HEK293 (cell line): Measurements from ENCODE around the gene TBC1D20.
A peak's percentile ranks its signal among the peaks of the same experiment; 100 is the strongest.

ENCODE experiments used
- CTCF ChIA-PET: fragments of 350-600 bp; formaldehyde crosslinking; extraction: SDS; loops from one replicate; lab custom pipeline; 2021; ENCODE audit warnings: antibody characterized with exemption; lab: Yijun Ruan, JAX
- POLR2A ChIA-PET: fragments of 300-600 bp; formaldehyde crosslinking; extraction: SDS; loops from one replicate; lab custom pipeline; 2020; ENCODE audit warnings: antibody characterized with exemption, inconsistent platforms; lab: Yijun Ruan, JAX
- H3K27ac ChIP-seq: fragments of 200-500 bp; sonication (Bioruptor generic); 2 replicates; pipeline ENCODE4 v1.5.1; 2014; ENCODE audit warnings: low read depth, low read length, control low read depth, inconsistent platforms; ENCODE audit errors: extremely low read depth
- H3K36me3 ChIP-seq, 2 experiments: fragments of 200-500 bp in 1 of 2; sonication (Bioruptor generic) in 1 of 2; 1 replicate in 1 of 2; 2 replicates in 1 of 2; pipeline ENCODE4 v1.5.1; 2014 to 2017; ENCODE audit warnings: inconsistent platforms in 2 of 2, low read length in 2 of 2; ENCODE audit not compliant: control insufficient read depth in 2 of 2, insufficient read depth in 1 of 2
- H3K4me1 ChIP-seq: fragments of 200-500 bp; sonication (Bioruptor generic); 2 replicates; pipeline ENCODE4 v1.5.1; 2014; ENCODE audit warnings: mild to moderate bottlenecking, low read length, inconsistent platforms; ENCODE audit not compliant: control insufficient read depth, insufficient read depth
- H3K4me3 ChIP-seq: 2 replicates; pipeline ENCODE4 v1.5.1; 2011; ENCODE audit warnings: low read depth, mild to moderate bottlenecking, control low read depth, low read length, moderate library complexity
- H3K9me3 ChIP-seq: fragments of 200-500 bp; sonication (Bioruptor generic); 2 replicates; pipeline ENCODE4 v1.5.1; 2014; ENCODE audit warnings: low read depth, low read length, inconsistent platforms; ENCODE audit not compliant: control insufficient read depth, insufficient read depth
- GLIS2 ChIP-seq: fragments of 450-650 bp; formaldehyde crosslinking; IDR thresholded peaks from 2 replicates; pipeline ENCODE4 v1.5.1; 2016; ENCODE audit warnings: missing biosample characterization, missing genetic modification characterization
- SCRT1 ChIP-seq: fragments of 450-650 bp; formaldehyde crosslinking; IDR thresholded peaks from 2 replicates; pipeline ENCODE4 v1.5.1; 2016; ENCODE audit warnings: missing biosample characterization, missing genetic modification characterization, borderline replicate concordance
- ZEB2 ChIP-seq: fragments of 450-650 bp; formaldehyde crosslinking; IDR thresholded peaks from 2 replicates; pipeline ENCODE4 v1.5.1; 2016; ENCODE audit warnings: missing biosample characterization, missing genetic modification characterization
- ZIC2 ChIP-seq: fragments of 450-650 bp; formaldehyde crosslinking; IDR thresholded peaks from 2 replicates; pipeline ENCODE4 v1.5.1; 2016; ENCODE audit warnings: missing biosample characterization, missing genetic modification characterization
- ZNF10 ChIP-seq: fragments of 450-650 bp; formaldehyde crosslinking; IDR thresholded peaks from 2 replicates; pipeline ENCODE4 v1.5.1; 2017; ENCODE audit warnings: missing biosample characterization, missing genetic modification characterization
- ZNF121 ChIP-seq: fragments of 450-650 bp; formaldehyde crosslinking; IDR thresholded peaks from 2 replicates; pipeline ENCODE4 v1.5.1; 2016; ENCODE audit warnings: missing biosample characterization, missing genetic modification characterization
- ZNF132 ChIP-seq: fragments of 450-650 bp; formaldehyde crosslinking; IDR thresholded peaks from 2 replicates; pipeline ENCODE4 v1.5.1; 2017; ENCODE audit warnings: missing biosample characterization, missing genetic modification characterization, borderline replicate concordance
- ZNF146 ChIP-seq: fragments of 450-650 bp; formaldehyde crosslinking; IDR thresholded peaks from 2 replicates; pipeline ENCODE4 v1.5.1; 2016; ENCODE audit warnings: missing biosample characterization, missing genetic modification characterization
- ZNF19 ChIP-seq: fragments of 450-650 bp; formaldehyde crosslinking; IDR thresholded peaks from 2 replicates; pipeline ENCODE4; 2016; ENCODE audit warnings: missing biosample characterization, missing genetic modification characterization, low read depth
- ZNF48 ChIP-seq: fragments of 450-650 bp; formaldehyde crosslinking; IDR thresholded peaks from 2 replicates; pipeline ENCODE4 v1.5.1; 2016; ENCODE audit warnings: missing biosample characterization, missing genetic modification characterization
- ZNF558 ChIP-seq: fragments of 450-650 bp; formaldehyde crosslinking; IDR thresholded peaks from 2 replicates; pipeline ENCODE4 v1.5.1; 2016; ENCODE audit warnings: missing biosample characterization, missing genetic modification characterization
- ZNF624 ChIP-seq: fragments of 450-650 bp; formaldehyde crosslinking; IDR thresholded peaks from 2 replicates; pipeline ENCODE4 v1.5.1; 2017; ENCODE audit warnings: missing biosample characterization, missing genetic modification characterization
- ZNF664 ChIP-seq: fragments of 450-650 bp; formaldehyde crosslinking; IDR thresholded peaks from 2 replicates; pipeline ENCODE4 v1.5.1; 2016; ENCODE audit warnings: missing biosample characterization, missing genetic modification characterization
- ZSCAN16 ChIP-seq: fragments of 450-650 bp; formaldehyde crosslinking; IDR thresholded peaks from 2 replicates; pipeline ENCODE4 v1.5.1; 2016; ENCODE audit warnings: missing biosample characterization, missing genetic modification characterization
- TF ChIP-seq, protein P1 (sequence below): fragments of 450-650 bp; formaldehyde crosslinking; conservative IDR thresholded peaks from 2 replicates; pipeline ENCODE4 v1.5.1; 2016; ENCODE audit warnings: low read depth, missing biosample characterization, missing genetic modification characterization
- TF ChIP-seq, protein P2 (sequence below): fragments of 450-650 bp; formaldehyde crosslinking; IDR thresholded peaks from 2 replicates; pipeline ENCODE4 v1.5.1; 2017; ENCODE audit warnings: missing biosample characterization, missing genetic modification characterization
- TF ChIP-seq, protein P3 (sequence below): fragments of 450-650 bp; formaldehyde crosslinking; IDR thresholded peaks from 2 replicates; pipeline ENCODE4 v1.5.1; 2016; ENCODE audit warnings: missing biosample characterization, missing genetic modification characterization, borderline replicate concordance

The TBC1D20 gene

DNA sequence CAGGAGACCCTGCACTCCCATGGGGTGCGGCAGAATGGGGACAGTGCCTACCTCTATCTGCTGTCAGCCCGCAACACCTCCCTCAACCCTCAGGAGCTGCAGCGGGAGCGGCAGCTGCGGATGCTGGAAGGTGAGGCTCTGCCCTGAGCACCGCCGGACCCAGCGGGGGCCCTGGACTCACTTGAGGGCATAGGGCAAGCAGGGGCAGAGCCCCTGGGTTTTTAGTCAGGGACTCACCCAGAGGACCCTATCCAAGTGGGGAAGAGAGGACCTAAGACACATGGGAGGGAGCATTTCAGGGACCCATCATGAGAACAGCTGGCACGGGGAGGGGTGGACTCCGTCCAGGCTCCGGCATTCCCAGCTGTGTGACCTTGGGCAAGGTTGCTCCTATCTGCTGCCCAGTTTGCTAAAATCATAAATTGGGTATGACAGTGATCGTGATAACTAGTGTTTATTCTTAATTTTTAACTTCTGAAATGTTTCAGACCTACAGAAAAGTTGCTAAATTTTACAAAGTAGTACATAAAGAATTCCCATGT is 44.5 kb downstream of the TBC1D20 start (continued):
- TF ChIP-seq, protein P1, sequence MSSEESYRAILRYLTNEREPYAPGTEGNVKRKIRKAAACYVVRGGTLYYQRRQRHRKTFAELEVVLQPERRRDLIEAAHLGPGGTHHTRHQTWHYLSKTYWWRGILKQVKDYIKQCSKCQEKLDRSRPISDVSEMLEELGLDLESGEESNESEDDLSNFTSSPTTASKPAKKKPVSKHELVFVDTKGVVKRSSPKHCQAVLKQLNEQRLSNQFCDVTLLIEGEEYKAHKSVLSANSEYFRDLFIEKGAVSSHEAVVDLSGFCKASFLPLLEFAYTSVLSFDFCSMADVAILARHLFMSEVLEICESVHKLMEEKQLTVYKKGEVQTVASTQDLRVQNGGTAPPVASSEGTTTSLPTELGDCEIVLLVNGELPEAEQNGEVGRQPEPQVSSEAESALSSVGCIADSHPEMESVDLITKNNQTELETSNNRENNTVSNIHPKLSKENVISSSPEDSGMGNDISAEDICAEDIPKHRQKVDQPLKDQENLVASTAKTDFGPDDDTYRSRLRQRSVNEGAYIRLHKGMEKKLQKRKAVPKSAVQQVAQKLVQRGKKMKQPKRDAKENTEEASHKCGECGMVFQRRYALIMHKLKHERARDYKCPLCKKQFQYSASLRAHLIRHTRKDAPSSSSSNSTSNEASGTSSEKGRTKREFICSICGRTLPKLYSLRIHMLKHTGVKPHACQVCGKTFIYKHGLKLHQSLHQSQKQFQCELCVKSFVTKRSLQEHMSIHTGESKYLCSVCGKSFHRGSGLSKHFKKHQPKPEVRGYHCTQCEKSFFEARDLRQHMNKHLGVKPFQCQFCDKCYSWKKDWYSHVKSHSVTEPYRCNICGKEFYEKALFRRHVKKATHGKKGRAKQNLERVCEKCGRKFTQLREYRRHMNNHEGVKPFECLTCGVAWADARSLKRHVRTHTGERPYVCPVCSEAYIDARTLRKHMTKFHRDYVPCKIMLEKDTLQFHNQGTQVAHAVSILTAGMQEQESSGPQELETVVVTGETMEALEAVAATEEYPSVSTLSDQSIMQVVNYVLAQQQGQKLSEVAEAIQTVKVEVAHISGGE (tag by site-specific recombination) = no peak
- TF ChIP-seq ZNF624 (tag by site-specific recombination) (no peak), ZNF132 (tag by site-specific recombination) (no peak), ZNF121 (tag by site-specific recombination) (no peak), GLIS2 (tag by site-specific recombination) (no peak), ZNF10 (tag by site-specific recombination) (no peak), ZNF558 (tag by site-specific recombination) (no peak), ZSCAN16 (tag by site-specific recombination) (no peak), ZNF146 (tag by site-specific recombination) (no peak)
- TF ChIP-seq, all 188 proteins: peak for 0

DNA sequence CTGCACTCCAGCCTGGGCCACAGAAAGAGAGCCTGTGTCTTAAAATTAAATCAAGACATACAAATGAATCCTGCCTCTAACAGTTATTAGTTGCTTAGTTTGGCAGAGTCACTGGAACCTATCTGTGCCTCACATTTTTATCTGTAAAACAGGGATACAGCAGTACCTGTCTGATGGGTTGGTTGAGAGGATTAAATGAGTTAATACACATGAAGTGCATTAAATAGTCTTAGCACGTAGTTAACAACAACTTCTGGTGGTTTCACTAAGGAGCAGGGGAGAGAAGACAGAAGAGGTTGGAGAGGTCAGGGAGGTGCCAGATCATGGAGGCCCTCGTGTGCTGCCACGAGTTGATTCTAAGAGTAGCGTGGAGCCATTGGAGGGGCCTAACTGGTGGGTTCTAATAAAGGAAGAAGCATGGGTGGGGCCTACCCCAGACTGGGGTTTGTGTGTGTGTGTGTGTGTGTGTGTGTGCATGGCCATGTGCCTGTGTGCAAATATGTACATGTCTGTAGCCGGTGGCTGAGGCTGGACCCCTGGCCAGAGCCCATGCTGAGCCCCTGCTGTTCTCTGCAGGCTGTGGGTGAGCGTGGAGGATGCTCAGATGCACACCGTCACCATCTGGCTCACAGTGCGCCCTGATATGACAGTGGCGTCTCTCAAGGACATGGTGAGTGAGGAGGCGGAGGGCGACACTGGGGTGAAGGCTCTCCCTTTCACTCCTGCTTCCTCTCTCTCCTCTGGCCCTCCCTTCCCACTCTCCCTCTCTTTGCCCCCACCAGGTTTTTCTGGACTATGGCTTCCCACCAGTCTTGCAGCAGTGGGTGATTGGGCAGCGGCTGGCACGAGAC is 45.2 kb downstream of the TBC1D20 start:
- CTCF ChIA-PET = no interaction called here
- no peaks in the 10 kb centered on the region for H3K9me3 ChIP-seq
- TF ChIP-seq SCRT1 (tag by site-specific recombination) (no peak), ZNF19 (tag by site-specific recombination) (no peak), ZIC2 (tag by site-specific recombination) (peak; percentile 55; the same call in 1 of the 2 replicates), ZNF664 (tag by site-specific recombination) (peak; percentile 52), ZEB2 (tag by site-specific recombination) (no peak), ZNF48 (tag by site-specific recombination) (no peak)
- TF ChIP-seq, protein P2, sequence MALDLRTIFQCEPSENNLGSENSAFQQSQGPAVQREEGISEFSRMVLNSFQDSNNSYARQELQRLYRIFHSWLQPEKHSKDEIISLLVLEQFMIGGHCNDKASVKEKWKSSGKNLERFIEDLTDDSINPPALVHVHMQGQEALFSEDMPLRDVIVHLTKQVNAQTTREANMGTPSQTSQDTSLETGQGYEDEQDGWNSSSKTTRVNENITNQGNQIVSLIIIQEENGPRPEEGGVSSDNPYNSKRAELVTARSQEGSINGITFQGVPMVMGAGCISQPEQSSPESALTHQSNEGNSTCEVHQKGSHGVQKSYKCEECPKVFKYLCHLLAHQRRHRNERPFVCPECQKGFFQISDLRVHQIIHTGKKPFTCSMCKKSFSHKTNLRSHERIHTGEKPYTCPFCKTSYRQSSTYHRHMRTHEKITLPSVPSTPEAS = peak; percentile 29; the same call in 1 of the 2 replicates
- TF ChIP-seq, protein P3, sequence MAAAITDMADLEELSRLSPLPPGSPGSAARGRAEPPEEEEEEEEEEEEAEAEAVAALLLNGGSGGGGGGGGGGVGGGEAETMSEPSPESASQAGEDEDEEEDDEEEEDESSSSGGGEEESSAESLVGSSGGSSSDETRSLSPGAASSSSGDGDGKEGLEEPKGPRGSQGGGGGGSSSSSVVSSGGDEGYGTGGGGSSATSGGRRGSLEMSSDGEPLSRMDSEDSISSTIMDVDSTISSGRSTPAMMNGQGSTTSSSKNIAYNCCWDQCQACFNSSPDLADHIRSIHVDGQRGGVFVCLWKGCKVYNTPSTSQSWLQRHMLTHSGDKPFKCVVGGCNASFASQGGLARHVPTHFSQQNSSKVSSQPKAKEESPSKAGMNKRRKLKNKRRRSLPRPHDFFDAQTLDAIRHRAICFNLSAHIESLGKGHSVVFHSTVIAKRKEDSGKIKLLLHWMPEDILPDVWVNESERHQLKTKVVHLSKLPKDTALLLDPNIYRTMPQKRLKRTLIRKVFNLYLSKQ (tag by site-specific recombination) = no peak
- H3K4me3 ChIP-seq = no peak overlapping the region
- H3K4me1 ChIP-seq = no peaks in the 10 kb centered on the region
- POLR2A ChIA-PET = interaction anchor here (0.8 to 1.2 kb wide), 2 partner anchors 10 to 234 kb away, joined by 3 read pairs; no protein-coding TSS in a partner anchor
- H3K36me3 ChIP-seq = peaks cover 16 to 55% of the 10 kb centered on the region in 2 experiments
- no peak overlapping the region for H3K27ac ChIP-seq
